Keratinocyte (primary cell): ENCODE measurements around the gene GPATCH1. TPM values are rescaled to one million over a fixed set of nuclear protein-coding genes. Genes with fewer than 3 reads are reported as not detected.

Experiments used
- DNase-seq: peaks from one replicate; pipeline ENCODE4 v3.0.0-alpha.2; 2011; ENCODE audit warnings: low read depth, missing footprints, low spot score
- FAIRE-seq: peaks from 2 replicates; lab custom pipeline; 2011; peaks lifted over from hg19 to GRCh38; lab: Jason Lieb, UNC
- H2AFZ ChIP-seq: 2 replicates; pipeline ENCODE4 v1.6.0; 2012; ENCODE audit warnings: low read length, control low read depth, inconsistent platforms; ENCODE audit not compliant: control insufficient read depth
- H3K27ac ChIP-seq: 2 replicates; pipeline ENCODE4 v1.5.1; 2011; ENCODE audit warnings: low read length; ENCODE audit not compliant: control insufficient read depth, insufficient read depth
- H3K27me3 ChIP-seq: 3 replicates; pipeline ENCODE4 v1.6.0; 2011; ENCODE audit warnings: low read length; ENCODE audit not compliant: control insufficient read depth, insufficient read depth; ENCODE audit errors: extremely low read depth
- H3K36me3 ChIP-seq, 2 experiments: 2 replicates in 1 of 2; 3 replicates in 1 of 2; pipeline ENCODE4 v1.5.1; 2011; ENCODE audit warnings: low read length in 2 of 2, mild to moderate bottlenecking in 1 of 2; ENCODE audit not compliant: control insufficient read depth in 2 of 2, insufficient read depth in 2 of 2; ENCODE audit errors: extremely low read depth in 1 of 2
- H3K4me1 ChIP-seq: 3 replicates; pipeline ENCODE4 v1.5.1; 2011; ENCODE audit warnings: low read length; ENCODE audit not compliant: control insufficient read depth, insufficient read depth; ENCODE audit errors: extremely low read depth
- H3K4me2 ChIP-seq: 3 replicates; pipeline ENCODE4 v1.6.0; 2011; ENCODE audit warnings: low read depth, low read length; ENCODE audit not compliant: control insufficient read depth, insufficient read depth; ENCODE audit errors: extremely low read depth
- H3K4me3 ChIP-seq, 3 experiments: fragments of 200-600 bp in 1 of 3; sonication (generic) in 1 of 3; 2 replicates in 2 of 3; 3 replicates in 1 of 3; pipeline ENCODE4 v1.5.1; 2011 to 2016; ENCODE audit warnings: low read length in 3 of 3, mild to moderate bottlenecking in 3 of 3, control low read depth in 2 of 3, inconsistent platforms in 1 of 3, low read depth in 1 of 3, mixed read lengths in 1 of 3, mixed run types in 1 of 3, moderate library complexity in 1 of 3; ENCODE audit not compliant: control insufficient read depth in 2 of 3, insufficient read depth in 2 of 3; ENCODE audit errors: extremely low read depth in 1 of 3
- H3K79me2 ChIP-seq: 2 replicates; pipeline ENCODE4 v1.6.0; 2012; ENCODE audit warnings: low read length; ENCODE audit not compliant: control insufficient read depth, insufficient read depth
- H3K9ac ChIP-seq: 3 replicates; pipeline ENCODE4 v1.6.0; 2011; ENCODE audit warnings: low read length; ENCODE audit not compliant: control insufficient read depth, insufficient read depth; ENCODE audit errors: extremely low read depth
- H3K9me1 ChIP-seq: 3 replicates; pipeline ENCODE4 v1.6.0; 2011; ENCODE audit warnings: low read length; ENCODE audit not compliant: control insufficient read depth, insufficient read depth; ENCODE audit errors: extremely low read depth
- H3K9me3 ChIP-seq: 2 replicates; pipeline ENCODE4 v1.5.1; 2012; ENCODE audit warnings: low read depth, low read length; ENCODE audit not compliant: control insufficient read depth
- H4K20me1 ChIP-seq: 3 replicates; pipeline ENCODE4 v1.6.0; 2011; ENCODE audit warnings: low read length; ENCODE audit not compliant: control insufficient read depth, insufficient read depth; ENCODE audit errors: extremely low read depth
- EZH2 ChIP-seq: IDR thresholded peaks from one replicate; pipeline ENCODE4 v1.6.1; 2012; ENCODE audit warnings: inconsistent platforms, mild to moderate bottlenecking, low read length, moderate library complexity
- dilution Hi-C: fragments of 300-500 bp; cut with MboI; formaldehyde crosslinking; loops from one replicate; pipeline ENCODE4 v1.7.0; 2020; ENCODE audit warnings: low sequenced_read_pairs; ENCODE audit not compliant: extremely low pct_ligation_motif_present
- polyA plus RNA-seq, 5 experiments: library from polyadenylated mRNA; depleted of rRNA in 3 of 5; stranded (reverse) in 3 of 5; stranded (forward) in 1 of 5; unstranded in 1 of 5; fragments of >200 nt; gene quantifications; 1 replicate in 1 of 5; 2 replicates in 3 of 5; 3 replicates in 1 of 5; pipeline versions ENCODE4 v1.2.1 to v1.2.3, GENCODE V29; 2011 to 2012; ENCODE audit warnings: missing spikeins in 2 of 5, low read depth in 1 of 5, low replicate concordance in 1 of 5
- TF ChIP-seq, protein P1 (sequence below), 3 experiments: IDR thresholded peaks in 1 of 3; conservative IDR thresholded peaks in 1 of 3; optimal IDR thresholded peaks in 1 of 3; 2 replicates in 2 of 3; 3 replicates in 1 of 3; pipeline versions ENCODE3 to v1.5.1; 2011; ENCODE audit warnings: low read length in 3 of 3, mild to moderate bottlenecking in 3 of 3, moderate library complexity in 2 of 3, control low read depth in 1 of 3, inconsistent platforms in 1 of 3; ENCODE audit not compliant: insufficient read depth in 2 of 3; ENCODE audit errors: extremely low read depth in 1 of 3

The GPATCH1 gene
- polyA plus RNA-seq, 1 donor (not counting 4 experiments of a cell fraction or from before 2014, with no cell fraction given) = 5.8 TPM

DNA sequence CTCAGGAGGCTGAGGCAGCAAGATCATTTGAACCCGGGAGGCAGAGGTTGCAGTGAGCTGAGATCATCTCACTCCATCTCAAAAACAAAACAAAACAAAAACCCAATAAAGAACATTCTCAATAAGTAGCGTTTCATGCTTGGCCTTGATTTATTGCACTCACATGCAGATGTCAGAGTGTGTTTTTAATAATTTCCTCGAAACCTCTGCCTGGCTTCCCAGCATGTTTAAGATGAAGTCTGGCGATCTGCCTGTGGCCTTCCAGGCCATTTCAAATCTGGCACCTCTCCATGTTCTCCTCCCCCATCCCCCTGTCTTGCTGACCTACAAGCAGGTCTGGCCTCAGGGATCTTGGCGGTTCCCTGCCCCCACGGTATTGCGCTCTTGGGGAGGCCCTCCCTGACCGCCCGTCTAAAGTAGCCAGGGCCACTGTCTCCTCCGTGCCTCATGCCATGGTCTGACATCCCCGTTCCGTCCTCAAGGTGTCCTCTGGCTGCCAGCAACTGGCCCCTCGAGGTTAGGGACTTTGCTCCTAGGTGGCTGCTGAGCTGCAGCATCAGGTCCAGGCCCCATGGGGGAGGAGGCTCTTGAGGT, 52.6 kb downstream of the GPATCH1 start:
- H3K4me1 ChIP-seq = no peaks in the 10 kb centered on the region
- FAIRE-seq = no peak
- H2AFZ ChIP-seq = no peak overlapping the region
- DNase-seq = no peak
- H3K9me3 ChIP-seq = no peaks in the 10 kb centered on the region
- no peak overlapping the region for H3K4me2 ChIP-seq
- H3K9me1 ChIP-seq = no peaks in the 10 kb centered on the region
- H3K4me3 ChIP-seq = no peak overlapping the region
- H3K27ac ChIP-seq = no peak overlapping the region
- H3K27me3 ChIP-seq = no peaks in the 10 kb centered on the region
- H3K9ac ChIP-seq = no peak overlapping the region
- H3K79me2 ChIP-seq = no peaks in the 10 kb centered on the region
- no peaks in the 10 kb centered on the region for H4K20me1 ChIP-seq
- TF ChIP-seq, protein P1, sequence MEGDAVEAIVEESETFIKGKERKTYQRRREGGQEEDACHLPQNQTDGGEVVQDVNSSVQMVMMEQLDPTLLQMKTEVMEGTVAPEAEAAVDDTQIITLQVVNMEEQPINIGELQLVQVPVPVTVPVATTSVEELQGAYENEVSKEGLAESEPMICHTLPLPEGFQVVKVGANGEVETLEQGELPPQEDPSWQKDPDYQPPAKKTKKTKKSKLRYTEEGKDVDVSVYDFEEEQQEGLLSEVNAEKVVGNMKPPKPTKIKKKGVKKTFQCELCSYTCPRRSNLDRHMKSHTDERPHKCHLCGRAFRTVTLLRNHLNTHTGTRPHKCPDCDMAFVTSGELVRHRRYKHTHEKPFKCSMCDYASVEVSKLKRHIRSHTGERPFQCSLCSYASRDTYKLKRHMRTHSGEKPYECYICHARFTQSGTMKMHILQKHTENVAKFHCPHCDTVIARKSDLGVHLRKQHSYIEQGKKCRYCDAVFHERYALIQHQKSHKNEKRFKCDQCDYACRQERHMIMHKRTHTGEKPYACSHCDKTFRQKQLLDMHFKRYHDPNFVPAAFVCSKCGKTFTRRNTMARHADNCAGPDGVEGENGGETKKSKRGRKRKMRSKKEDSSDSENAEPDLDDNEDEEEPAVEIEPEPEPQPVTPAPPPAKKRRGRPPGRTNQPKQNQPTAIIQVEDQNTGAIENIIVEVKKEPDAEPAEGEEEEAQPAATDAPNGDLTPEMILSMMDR (optimal IDR thresholded peaks at IDR 0.05 in 1 of 3, IDR thresholded peaks at IDR 0.05 in 1 of 3, conservative IDR thresholded peaks at IDR 0.05 in 1 of 3; ENCODE audit: extremely low read depth in 1 of 3, insufficient read depth in 2 of 3, low read length in 3 of 3) = no peak
- TF ChIP-seq EZH2 = no peak
- dilution Hi-C loops = no loop called here
- H3K36me3 ChIP-seq = peaks cover 3 to 4% of the 10 kb centered on the region in 2 experiments

DNA sequence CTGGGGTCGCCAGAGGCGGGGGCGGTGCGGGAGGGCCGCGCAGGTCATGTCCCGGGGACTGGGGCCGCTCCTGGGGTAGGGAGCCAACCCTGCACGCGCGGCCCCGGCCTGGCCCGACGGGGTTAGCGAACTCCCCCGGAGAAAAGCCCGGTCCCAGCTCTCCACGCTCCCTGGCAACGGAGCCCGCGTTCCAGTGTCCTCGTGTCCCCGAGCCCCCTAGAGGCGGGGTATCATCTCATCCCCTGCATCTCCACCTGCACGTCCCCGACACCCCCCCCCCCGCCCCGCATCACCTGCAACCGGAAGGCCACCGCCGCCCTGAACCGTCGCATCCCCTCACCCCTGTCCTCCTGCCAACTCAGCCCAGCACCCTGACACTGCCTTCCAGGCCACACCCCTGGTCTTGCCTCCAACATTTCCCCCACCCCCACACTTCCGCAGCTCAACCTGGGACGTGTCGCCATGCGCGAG, 53.6 kb downstream of the GPATCH1 start:
- DNase-seq (no peak), FAIRE-seq (no peak)
- no peaks in the 10 kb centered on the region for H3K79me2 ChIP-seq
- no peak overlapping the region for H3K27ac ChIP-seq
- H3K4me2 ChIP-seq = no peak overlapping the region
- no peaks in the 10 kb centered on the region for H3K4me1 ChIP-seq
- no peaks in the 10 kb centered on the region for H3K36me3 ChIP-seq
- H3K4me3 ChIP-seq = no peak overlapping the region
- H3K9ac ChIP-seq = no peak overlapping the region
- no peaks in the 10 kb centered on the region for H3K9me1 ChIP-seq
- no peak for TF ChIP-seq EZH2
- TF ChIP-seq, protein P1 (optimal IDR thresholded peaks at IDR 0.05 in 1 of 3, IDR thresholded peaks at IDR 0.05 in 1 of 3, conservative IDR thresholded peaks at IDR 0.05 in 1 of 3; ENCODE audit: extremely low read depth in 1 of 3, insufficient read depth in 2 of 3, low read length in 3 of 3) = no peak
- no peaks in the 10 kb centered on the region for H4K20me1 ChIP-seq
- no peak overlapping the region for H2AFZ ChIP-seq
- H3K9me3 ChIP-seq = no peaks in the 10 kb centered on the region
- no peaks in the 10 kb centered on the region for H3K27me3 ChIP-seq
- dilution Hi-C loops = no loop called here
